ENCODE data around the gene C5orf58.

Gene C5orf58

GRCh38 chr5:170277867-170278281 is 45.1 kb downstream of the C5orf58 start:
- Histone ChIP-seq H3K4me3 (ENCODE audit: low read length) (peak overlapping the region; percentile 34; the same call in 1 of the 2 replicates), H3K9me2 (replicated peaks; ENCODE audit: insufficient read depth, low read length) (no peaks in the 10 kb centered on the region), H3K9me3 (replicated peaks; ENCODE audit: insufficient read depth, low read length) (no peaks in the 10 kb centered on the region), H3F3A (ENCODE audit: insufficient read depth, low read length) (peaks cover 43% of the 10 kb centered on the region), H3K27ac (ENCODE audit: low read length) (peak overlapping the region; percentile 91), H3K36me3 (replicated peaks; ENCODE audit: insufficient read depth, low read length) (peaks cover 2% of the 10 kb centered on the region; the same call in 1 of the 2 replicates), H3K79me2 (ENCODE audit: low read length) (peaks cover 56% of the 10 kb centered on the region), H3K4me2 (ENCODE audit: low read depth, low read length) (peak overlapping the region; percentile 74), H3K27me3 (replicated peaks; ENCODE audit: insufficient read depth, low read length) (no peaks in the 10 kb centered on the region), H3K4me1 (ENCODE audit: low read length) (peaks cover 63% of the 10 kb centered on the region), H3K9ac (ENCODE audit: low read length) (peak overlapping the region; percentile 47; the same call in 1 of the 2 replicates), H2AFZ (ENCODE audit: low read length) (0 out of 2 replicates have a peak overlapping the region, but pooled peaks have one; percentile 25), H4K20me1 (ENCODE audit: insufficient read depth, low read length) (no peaks in the 10 kb centered on the region)
- no peak for TF ChIP-seq EZH2phosphoT487 (IDR thresholded peaks at IDR 0.05; ENCODE audit: low read length)
- TF ChIP-seq, protein P1, sequence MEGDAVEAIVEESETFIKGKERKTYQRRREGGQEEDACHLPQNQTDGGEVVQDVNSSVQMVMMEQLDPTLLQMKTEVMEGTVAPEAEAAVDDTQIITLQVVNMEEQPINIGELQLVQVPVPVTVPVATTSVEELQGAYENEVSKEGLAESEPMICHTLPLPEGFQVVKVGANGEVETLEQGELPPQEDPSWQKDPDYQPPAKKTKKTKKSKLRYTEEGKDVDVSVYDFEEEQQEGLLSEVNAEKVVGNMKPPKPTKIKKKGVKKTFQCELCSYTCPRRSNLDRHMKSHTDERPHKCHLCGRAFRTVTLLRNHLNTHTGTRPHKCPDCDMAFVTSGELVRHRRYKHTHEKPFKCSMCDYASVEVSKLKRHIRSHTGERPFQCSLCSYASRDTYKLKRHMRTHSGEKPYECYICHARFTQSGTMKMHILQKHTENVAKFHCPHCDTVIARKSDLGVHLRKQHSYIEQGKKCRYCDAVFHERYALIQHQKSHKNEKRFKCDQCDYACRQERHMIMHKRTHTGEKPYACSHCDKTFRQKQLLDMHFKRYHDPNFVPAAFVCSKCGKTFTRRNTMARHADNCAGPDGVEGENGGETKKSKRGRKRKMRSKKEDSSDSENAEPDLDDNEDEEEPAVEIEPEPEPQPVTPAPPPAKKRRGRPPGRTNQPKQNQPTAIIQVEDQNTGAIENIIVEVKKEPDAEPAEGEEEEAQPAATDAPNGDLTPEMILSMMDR (IDR thresholded peaks at IDR 0.05; ENCODE audit: low read length), result no peak
- TF ChIP-seq EZH2 (optimal IDR thresholded peaks at IDR 0.05; ENCODE audit: low read depth, low read length), result no peak
- DNase-seq, result peak; percentile 78

GRCh38 chr5:170278611-170279458 is 46.0 kb downstream of the C5orf58 start:
- Histone ChIP-seq H3K4me3 (ENCODE audit: low read length) (peak overlapping the region; percentile 32; the same call in 1 of the 2 replicates), H4K20me1 (ENCODE audit: insufficient read depth, low read length) (no peaks in the 10 kb centered on the region)
- TF ChIP-seq EZH2 (optimal IDR thresholded peaks at IDR 0.05; ENCODE audit: low read depth, low read length), result no peak
- no peak for TF ChIP-seq EZH2phosphoT487 (IDR thresholded peaks at IDR 0.05; ENCODE audit: low read length)
- TF ChIP-seq, protein P1 (IDR thresholded peaks at IDR 0.05; ENCODE audit: low read length), result no peak

DNA sequence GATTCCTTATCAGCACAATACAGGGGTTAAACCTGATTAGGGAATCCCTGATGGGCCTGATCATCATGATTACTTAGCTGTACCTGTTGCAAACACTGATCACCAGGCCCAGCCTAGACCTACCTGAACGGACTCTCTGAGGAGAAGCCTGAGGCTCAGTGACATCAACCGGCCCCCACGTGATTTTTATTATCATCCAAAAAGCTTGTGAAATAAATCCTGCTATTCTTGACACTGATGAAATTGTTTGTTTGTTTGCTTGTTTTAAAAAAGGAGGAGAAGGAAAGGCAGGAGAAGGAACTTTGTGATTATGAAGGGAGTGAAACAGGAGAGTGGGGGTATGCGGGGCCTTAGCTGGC is 46.7 kb downstream of the C5orf58 start:
- no peaks in the 10 kb centered on the region for H3K9me3 ChIP-seq (replicated peaks; ENCODE audit: insufficient read depth, low read length)
- no peak overlapping the region for H2AFZ ChIP-seq (ENCODE audit: low read length)
- peak overlapping the region; percentile 32; the same call in 1 of the 2 replicates for H3K4me3 ChIP-seq (ENCODE audit: low read length)
- H3K4me2 ChIP-seq (ENCODE audit: low read depth, low read length), result peak overlapping the region; percentile 83
- TF ChIP-seq, protein P1 (IDR thresholded peaks at IDR 0.05; ENCODE audit: low read length), result no peak
- TF ChIP-seq EZH2phosphoT487 (IDR thresholded peaks at IDR 0.05; ENCODE audit: low read length) (no peak), EZH2 (optimal IDR thresholded peaks at IDR 0.05; ENCODE audit: low read depth, low read length) (no peak)
- H4K20me1 ChIP-seq (ENCODE audit: insufficient read depth, low read length), result no peaks in the 10 kb centered on the region
- H3K79me2 ChIP-seq (ENCODE audit: low read length), result peaks cover 63% of the 10 kb centered on the region
- no peak for DNase-seq
- no peaks in the 10 kb centered on the region for H3K27me3 ChIP-seq (replicated peaks; ENCODE audit: insufficient read depth, low read length)
- H3K27ac ChIP-seq (ENCODE audit: low read length), result peak overlapping the region; percentile 93
- peaks cover 43% of the 10 kb centered on the region for H3F3A ChIP-seq (ENCODE audit: insufficient read depth, low read length)
- H3K9me2 ChIP-seq (replicated peaks; ENCODE audit: insufficient read depth, low read length), result no peaks in the 10 kb centered on the region
- H3K4me1 ChIP-seq (ENCODE audit: low read length), result peaks cover 63% of the 10 kb centered on the region
- H3K36me3 ChIP-seq (replicated peaks; ENCODE audit: insufficient read depth, low read length), result peaks cover 5% of the 10 kb centered on the region; the same call in 1 of the 2 replicates
- peak overlapping the region; percentile 55 for H3K9ac ChIP-seq (ENCODE audit: low read length)

More at GRCh38 chr5:170278611-170279458, 46.0 kb downstream of the C5orf58 start:
- H3K4me2 ChIP-seq (ENCODE audit: low read depth, low read length), result peak overlapping the region; percentile 83
- H3K36me3 ChIP-seq (replicated peaks; ENCODE audit: insufficient read depth, low read length), result peaks cover 5% of the 10 kb centered on the region; the same call in 1 of the 2 replicates
- H3K27me3 ChIP-seq (replicated peaks; ENCODE audit: insufficient read depth, low read length), result no peaks in the 10 kb centered on the region
- H3K4me1 ChIP-seq (ENCODE audit: low read length), result peaks cover 67% of the 10 kb centered on the region
- peak overlapping the region; percentile 55 for H3K9ac ChIP-seq (ENCODE audit: low read length)
- no peaks in the 10 kb centered on the region for H3K9me2 ChIP-seq (replicated peaks; ENCODE audit: insufficient read depth, low read length)
- no peak overlapping the region for H2AFZ ChIP-seq (ENCODE audit: low read length)
- peak; percentile 97 for DNase-seq
- H3K9me3 ChIP-seq (replicated peaks; ENCODE audit: insufficient read depth, low read length), result no peaks in the 10 kb centered on the region
- peaks cover 43% of the 10 kb centered on the region for H3F3A ChIP-seq (ENCODE audit: insufficient read depth, low read length)
- peaks cover 60% of the 10 kb centered on the region for H3K79me2 ChIP-seq (ENCODE audit: low read length)
- peak overlapping the region; percentile 93 for H3K27ac ChIP-seq (ENCODE audit: low read length)
